Left colon (tissue), 2 donors: ENCODE measurements around the gene PGA4. TPM values are rescaled to one million over a fixed set of nuclear protein-coding genes. Genes with fewer than 3 reads are reported as not detected.
"Not testable (repeated sequence)": the region's sequence is repeated elsewhere in the genome, so short reads cannot be mapped to it uniquely, and the experiment has no call there.

Experiments
- ATAC-seq: fragments of 200-7000 bp; cut with Tn5 transposase; one replicate; pipeline ENCODE4 v1.9.1; 2020; ENCODE audit warnings: mild to moderate bottlenecking, moderate library complexity
- DNase-seq, 2 donors: peaks; one replicate each; pipeline ENCODE4 v3.0.0-alpha.2; 2020
- intact Hi-C, 2 donors: fragments of 100-400 bp; cut with DNase I in 1 of 2; cut with micrococcal nuclease in 1 of 2; formaldehyde crosslinking; loops; one replicate each; pipeline versions ENCODE4 v1.11.2 to v1.14.0; 2022; cut with DNase I, micrococcal nuclease
- long read RNA-seq: library from polyadenylated mRNA; unstranded; transcript quantifications from one replicate; pipeline ENCODE4 v2.0.0, GENCODE V29; 2021
- total RNA-seq, 2 donors: library from RNA; stranded (reverse); fragmentation: NEBNext Ultra II Directional; extraction: Animal tissue kit (Norgen Biotek cat#: 25700); gene quantifications; one replicate each; pipeline ENCODE4 v1.2.1, GENCODE V29; 2021
- donor health status: DM: no; HTN: no; CAD: no.
- donor health status: DM: yes; HTN: yes; CAD: no.

The PGA4 gene
- total RNA-seq, result under 1 TPM; 0.14 to 0.52 TPM
- long read RNA-seq, result 0 reads

GRCh38 chr11:61222047-61222446, at the start of gene PGA4:
PGA4 (plus strand) TSS chr11:61222347; CDS start chr11:61222401, 54 bp downstream.
- intact Hi-C loops, DNase-seq, ATAC-seq: not testable (repeated sequence)

- ATAC-seq (no peak), DNase-seq (no peak)
- intact Hi-C loops, result no loop called here
Observed at GRCh38 chr11:61172356-61172755, 49.8 kb upstream of the PGA4 start.

- DNase-seq (no peak), ATAC-seq (no peak)
- intact Hi-C loops, result no loop called here
Observed at GRCh38 chr11:61172888-61173287, 49.3 kb upstream of the PGA4 start.

- intact Hi-C loops, result no loop called here
- no peak for ATAC-seq
Observed at GRCh38 chr11:61173456-61173855, 48.7 kb upstream of the PGA4 start.

GRCh38 chr11:61174273-61174672, 47.9 kb upstream of the PGA4 start:
- DNase-seq, result no peak
- intact Hi-C loops, result no loop called here
- ATAC-seq, result no peak

More at GRCh38 chr11:61173456-61173855, 48.7 kb upstream of the PGA4 start:
- DNase-seq, result no peak

- intact Hi-C loops, result no loop called here
Observed at GRCh38 chr11:61174949-61175348, 47.2 kb upstream of the PGA4 start.

GRCh38 chr11:61176446-61176845, 45.7 kb upstream of the PGA4 start:
- intact Hi-C loops, result no loop called here
- no peak for ATAC-seq

More at GRCh38 chr11:61174949-61175348, 47.2 kb upstream of the PGA4 start:
- no peak for DNase-seq
- no peak for ATAC-seq

GRCh38 chr11:61180205-61180604, 41.9 kb upstream of the PGA4 start:
- DNase-seq, intact Hi-C loops, ATAC-seq: not testable (repeated sequence)

More at GRCh38 chr11:61176446-61176845, 45.7 kb upstream of the PGA4 start:
- no peak for DNase-seq

- no peak for ATAC-seq
- no peak for DNase-seq
- intact Hi-C loops, result no loop called here
Observed at GRCh38 chr11:61181489-61181888, 40.7 kb upstream of the PGA4 start.

- no peak for DNase-seq
- intact Hi-C loops, result no loop called here
Observed at GRCh38 chr11:61183645-61184044, 38.5 kb upstream of the PGA4 start.

GRCh38 chr11:61186504-61186903, 35.6 kb upstream of the PGA4 start:
- ATAC-seq, result no peak
- no peak for DNase-seq
- intact Hi-C loops, result loop anchor here in 1 of 2 donors (5.0 kb wide), 1 partner anchor 59 kb away; no protein-coding TSS in a partner anchor

More at GRCh38 chr11:61183645-61184044, 38.5 kb upstream of the PGA4 start:
- ATAC-seq, result no peak

GRCh38 chr11:61187505-61188130, 34.5 kb upstream of the PGA4 start:
- peak; percentile 44 to 88 for DNase-seq
- intact Hi-C loops, result loop anchor here in 1 of 2 donors (5.0 kb wide), 1 partner anchor 60 kb away; no protein-coding TSS in a partner anchor
- peak; percentile 70 for ATAC-seq

GRCh38 chr11:61189933-61190332, 32.2 kb upstream of the PGA4 start:
- ATAC-seq (no peak), DNase-seq (no peak)
- intact Hi-C loops, result loop anchor here in 1 of 2 donors (5.0 kb wide), 1 partner anchor 63 kb away; no protein-coding TSS in a partner anchor

GRCh38 chr11:61193596-61193995, 28.6 kb upstream of the PGA4 start:
- no peak for DNase-seq
- ATAC-seq, result no peak
- intact Hi-C loops, result no loop called here

- intact Hi-C loops, result no loop called here
- ATAC-seq, result no peak
Observed at GRCh38 chr11:61194169-61194671, 27.9 kb upstream of the PGA4 start.

GRCh38 chr11:61194981-61195695, 27.0 kb upstream of the PGA4 start:
- ATAC-seq, result no peak
- intact Hi-C loops, result no loop called here
- DNase-seq, result no peak

More at GRCh38 chr11:61194169-61194671, 27.9 kb upstream of the PGA4 start:
- DNase-seq, result no peak

GRCh38 chr11:61195719-61196118, 26.4 kb upstream of the PGA4 start:
- no peak for DNase-seq
- intact Hi-C loops, result no loop called here
- ATAC-seq, result no peak

- ATAC-seq (no peak), DNase-seq (no peak)
- intact Hi-C loops, result no loop called here
Observed at GRCh38 chr11:61198361-61198760, 23.8 kb upstream of the PGA4 start.

- intact Hi-C loops, result no loop called here
- ATAC-seq (no peak), DNase-seq (no peak)
Observed at GRCh38 chr11:61198948-61199523, 23.1 kb upstream of the PGA4 start.
